Activated naive CD8-positive, alpha-beta T cell treated with anti-CD3 and anti-CD28 coated beads, Interleukin-2, amount 10 ng/mL, durations not matched to agents 7 days and 5 days (primary cell): ENCODE results near the gene OR2Y1. TPM values are rescaled to one million over a fixed set of nuclear protein-coding genes. Genes with fewer than 3 reads are reported as not detected.

ENCODE experiments used
- total RNA-seq, 2 experiments: library from RNA; stranded (reverse); gene quantifications; one replicate each; pipeline ENCODE4 v1.2.3, GENCODE V29; 2021

Gene OR2Y1
- total RNA-seq, 2 experiments from 2014 or later: not detected

Other genes with a start within 250 kb of the OR2Y1 start
- 10 to 100 TPM; 37.5 to 43.3 TPM for gene CNOT6, start 245.7 kb downstream of the OR2Y1 start, total RNA-seq
- 1 to 10 TPM; 6.6 to 7.1 TPM for gene SCGB3A1, start 148.6 kb downstream of the OR2Y1 start, total RNA-seq
- 10 to 100 TPM; 11.6 to 13.2 TPM for gene FLT4, start 90.5 kb downstream of the OR2Y1 start, total RNA-seq
- 100 to 1,000 TPM; 177 to 186 TPM for gene MGAT1, start 62.7 kb upstream of the OR2Y1 start, total RNA-seq
- 10 to 100 TPM; 42.3 to 42.7 TPM for gene ZFP62, start 121.2 kb upstream of the OR2Y1 start, total RNA-seq
- gene BTNL8, start 159.1 kb upstream of the OR2Y1 start, total RNA-seq: not detected
- not detected for gene BTNL3, start 248.8 kb upstream of the OR2Y1 start, total RNA-seq